ENCODE measurements around the gene LYSMD1.
"Not testable (repeated sequence)": the region's sequence is repeated elsewhere in the genome, so short reads cannot be mapped to it uniquely, and the experiment has no call there.

LYSMD1 gene, protein sequence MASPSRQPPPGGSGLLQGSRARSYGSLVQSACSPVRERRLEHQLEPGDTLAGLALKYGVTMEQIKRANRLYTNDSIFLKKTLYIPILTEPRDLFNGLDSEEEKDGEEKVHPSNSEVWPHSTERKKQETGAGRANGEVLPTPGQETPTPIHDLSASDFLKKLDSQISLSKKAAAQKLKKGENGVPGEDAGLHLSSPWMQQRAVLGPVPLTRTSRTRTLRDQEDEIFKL
- 0.33 to 2.4 (median 1.3) reads per million in 17 experiments for total RNA-seq

DNA sequence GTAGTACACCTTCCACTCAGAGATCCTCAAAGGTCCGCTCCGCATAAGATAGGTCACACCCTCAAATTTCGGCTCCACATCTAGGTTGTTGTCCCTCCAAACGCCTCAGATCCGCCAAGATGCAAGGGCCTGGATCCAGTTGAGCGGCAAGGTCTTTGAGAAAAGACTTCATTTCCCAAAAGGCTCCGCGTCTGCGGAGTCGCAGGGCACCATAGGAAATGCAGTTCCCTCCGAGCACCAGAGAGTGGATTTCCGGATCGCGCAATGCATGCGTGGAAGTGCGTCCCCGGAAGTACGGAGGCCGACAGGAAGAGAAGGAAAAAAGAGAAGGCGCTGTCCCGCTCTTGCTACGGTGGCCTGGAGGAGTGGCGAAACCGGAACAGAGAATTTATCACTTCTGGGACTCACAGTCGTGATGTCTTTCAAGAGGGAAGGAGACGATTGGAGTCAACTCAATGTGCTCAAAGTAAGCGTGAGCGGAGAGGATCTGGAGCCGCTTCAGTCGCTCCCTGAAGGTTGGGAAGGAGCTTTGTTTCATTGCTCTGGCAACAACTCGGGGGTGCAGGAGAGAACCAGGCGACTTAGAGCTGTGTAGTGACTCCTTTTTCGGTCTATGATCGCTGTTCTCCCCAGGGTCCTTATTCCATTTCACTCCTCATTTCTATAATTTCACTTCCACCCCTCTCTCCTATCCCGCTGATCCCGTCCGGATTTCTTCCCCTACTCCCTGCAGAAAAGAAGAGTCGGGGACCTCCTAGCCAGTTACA is at the start of gene LYSMD1, which contains the start of gene SCNM1:
Gene LYSMD1 (minus strand): TSS at position 165 of the 767 bp plus-strand sequence. CDS start 644 bp downstream, outside the sequence.
Gene SCNM1 (plus strand): TSS at position 407 of the 767 bp plus-strand sequence. CDS start 9 bp downstream, at position 416.
- peak; percentile 98 to 99 (median 98) for DNase-seq

DNA sequence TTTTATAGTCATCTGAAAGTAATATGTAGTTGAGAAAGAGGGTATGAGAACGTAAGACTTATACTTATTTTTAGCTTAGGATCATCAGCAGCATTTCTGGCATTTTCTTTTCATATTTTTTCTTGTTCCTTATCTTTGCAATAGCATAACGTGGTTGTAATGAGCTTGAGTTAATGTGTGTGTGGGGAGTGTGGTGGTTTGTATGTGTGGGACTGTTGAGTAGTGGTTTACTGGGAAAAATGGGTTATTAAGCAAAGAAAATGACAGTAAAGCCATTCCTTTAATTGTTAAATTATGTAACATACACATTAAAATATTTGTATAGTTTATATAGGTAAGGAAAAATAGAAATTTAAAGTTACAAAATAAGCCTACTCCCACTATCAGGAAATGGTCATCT is 47.9 kb upstream of the LYSMD1 start:
- no peak for DNase-seq

DNA sequence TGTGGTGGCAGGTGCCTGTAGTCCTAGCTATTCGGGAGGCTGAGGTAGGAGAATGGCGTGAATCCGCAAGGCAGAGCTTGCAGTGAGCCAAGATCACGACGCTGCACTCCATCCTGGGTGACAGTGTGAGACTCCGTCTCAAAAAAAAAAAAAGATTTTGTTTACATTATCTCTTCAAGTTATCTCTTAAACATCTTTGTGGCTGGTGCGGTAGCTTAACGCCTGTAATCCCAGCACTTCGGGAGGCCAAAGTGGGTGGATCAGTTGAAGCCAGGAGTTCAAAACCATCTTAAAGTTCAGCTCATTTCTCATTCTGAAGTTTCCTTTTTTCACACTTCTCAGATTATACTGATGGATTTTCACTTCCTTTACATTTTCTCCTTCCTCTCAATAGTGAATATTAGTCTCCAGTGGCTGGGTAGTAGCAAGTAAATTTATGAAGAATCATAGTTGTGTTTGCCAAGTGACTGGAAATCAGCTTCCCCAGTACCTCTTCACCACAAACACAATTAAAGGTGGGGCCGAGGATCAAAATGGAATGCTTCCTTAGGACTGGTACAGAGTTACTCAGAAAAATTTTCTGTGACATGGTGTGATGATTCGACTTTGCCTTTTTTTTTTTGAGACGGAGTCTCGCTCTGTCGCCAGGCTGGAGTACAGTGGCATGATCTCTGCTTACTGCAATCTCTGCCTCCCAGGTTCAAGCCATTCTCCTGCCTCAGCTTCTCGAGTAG is 46.4 kb upstream of the LYSMD1 start:
- DNase-seq: no peak

DNA sequence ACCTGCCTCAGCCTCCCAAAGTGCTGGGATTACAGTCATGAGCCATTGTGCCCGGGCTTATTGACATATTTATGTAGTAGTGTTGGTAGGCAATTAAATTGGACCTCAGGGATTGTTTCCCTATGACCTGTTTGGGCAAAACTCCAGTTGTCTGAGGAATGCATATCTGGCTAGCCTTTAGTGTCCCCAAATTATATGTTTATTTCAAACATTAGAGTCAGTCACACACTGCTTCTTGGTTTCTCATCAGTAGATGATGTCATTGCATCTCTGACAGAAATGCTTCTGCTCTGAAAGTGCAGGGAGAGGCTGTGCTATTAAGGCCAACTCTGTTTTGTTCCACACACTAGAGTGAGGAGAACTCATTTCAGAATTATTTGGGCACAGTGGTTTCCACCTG is 45.1 kb upstream of the LYSMD1 start:
- DNase-seq: no peak

DNA sequence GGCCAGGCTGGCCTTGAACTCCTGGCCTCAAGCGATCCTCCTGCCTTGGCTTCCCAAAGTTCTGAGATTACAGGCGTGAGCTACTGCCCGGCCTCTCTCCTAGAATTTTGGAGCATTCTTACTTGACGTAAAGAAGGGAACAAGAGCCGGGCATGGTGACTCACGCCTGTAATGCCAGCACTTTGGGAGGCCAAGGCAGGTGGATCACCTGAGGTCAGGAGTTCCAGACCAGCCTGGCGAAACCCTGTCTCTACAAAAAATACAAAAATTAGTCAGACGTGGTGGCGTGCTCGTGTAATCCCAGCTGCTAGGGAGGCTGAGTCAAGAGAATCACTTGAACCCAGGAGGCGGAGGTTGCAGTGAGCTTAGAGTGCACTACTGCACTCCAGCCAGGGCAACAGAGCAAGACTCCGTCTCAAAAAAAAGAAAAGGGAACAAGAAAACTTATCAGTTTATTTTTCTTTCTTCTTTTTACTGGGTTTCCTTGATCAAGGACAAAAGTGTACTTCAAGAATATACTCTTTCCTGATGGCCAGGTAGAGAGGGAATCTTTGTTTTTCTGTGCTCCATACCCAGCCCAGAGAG is 39.8 kb upstream of the LYSMD1 start:
- not testable (repeated sequence) for DNase-seq

DNA sequence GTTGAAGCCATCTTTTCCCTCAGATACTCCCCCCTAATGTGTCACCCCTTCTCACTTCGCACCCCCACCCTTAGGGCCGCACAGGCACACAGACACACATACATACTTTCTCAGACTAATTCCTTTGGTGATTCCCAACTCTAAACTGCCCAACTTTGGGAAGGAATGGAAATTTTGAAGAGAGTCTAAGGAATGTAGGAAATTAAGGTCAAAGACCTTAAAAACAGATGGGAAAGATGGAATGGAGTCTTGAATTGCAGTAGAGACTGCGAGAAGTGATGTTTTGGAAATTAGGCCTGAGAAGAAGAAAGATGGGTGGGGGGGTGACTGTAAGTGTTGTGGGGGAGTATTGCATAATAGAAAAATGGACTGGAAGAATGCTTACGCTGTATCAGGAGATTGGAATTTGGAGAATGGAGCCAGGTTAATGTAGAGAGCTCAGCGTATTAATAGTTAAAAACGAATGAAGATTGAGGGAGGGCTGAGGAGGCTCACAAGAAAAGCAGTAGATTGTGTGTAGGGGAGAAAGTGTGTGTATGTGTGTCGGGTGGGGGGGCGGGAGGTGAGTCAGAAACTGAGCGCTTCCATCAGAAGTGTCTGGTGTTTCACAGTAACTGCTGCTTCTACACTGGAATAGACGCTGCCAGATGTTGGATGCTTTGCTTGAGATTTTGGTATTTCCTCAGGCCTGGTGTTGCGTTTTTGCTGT is 34.3 kb upstream of the LYSMD1 start:
- DNase-seq: peak; percentile 15 to 48 (median 30)

DNA sequence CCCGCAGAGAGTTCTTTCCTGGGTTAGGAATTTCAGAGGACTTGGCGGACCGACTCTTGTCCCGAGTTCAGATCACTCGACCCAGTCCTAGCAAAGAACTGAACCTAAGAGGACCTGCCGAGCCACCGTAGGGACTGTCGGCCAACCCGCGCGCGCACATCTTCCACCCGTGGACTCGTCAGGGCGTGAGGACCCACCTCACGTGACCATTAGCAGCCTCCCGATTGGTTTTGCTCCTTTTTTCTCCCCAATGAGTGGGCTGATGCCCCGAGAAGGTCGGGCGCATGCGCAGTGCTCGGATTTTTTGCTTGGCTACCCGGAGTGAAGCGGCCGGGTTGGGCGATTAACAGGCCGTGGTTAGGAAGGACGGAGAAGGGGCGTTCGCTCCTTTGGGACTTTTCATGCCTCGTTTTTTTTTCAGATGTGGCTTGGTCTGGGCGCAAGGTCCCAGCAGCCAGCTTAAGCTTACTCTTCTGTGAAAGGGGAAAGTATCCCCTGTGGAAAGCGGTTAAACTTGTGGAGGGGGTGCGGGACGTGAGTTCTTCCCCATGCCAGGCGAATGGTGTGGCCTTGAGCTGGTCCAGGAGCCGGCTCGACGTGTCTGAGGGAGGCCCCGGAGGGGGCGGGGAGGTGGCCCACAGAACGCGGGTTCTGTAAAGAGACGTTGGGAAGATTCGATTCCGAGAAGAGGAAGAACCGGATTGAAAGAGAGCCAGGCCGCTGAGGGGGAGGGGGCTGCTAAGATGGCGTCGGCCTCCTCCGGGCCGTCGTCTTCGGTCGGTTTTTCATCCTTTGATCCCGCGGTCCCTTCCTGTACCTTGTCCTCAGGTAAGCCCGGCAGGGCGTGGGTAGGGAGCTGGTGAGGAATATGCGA is 32.8 kb upstream of the LYSMD1 start, which contains the start of gene PIP5K1A:
Gene PIP5K1A (plus strand): TSS at position 299 of the 874 bp plus-strand sequence. CDS start 445 bp downstream, at position 744.
- peak; percentile 100 for DNase-seq

DNA sequence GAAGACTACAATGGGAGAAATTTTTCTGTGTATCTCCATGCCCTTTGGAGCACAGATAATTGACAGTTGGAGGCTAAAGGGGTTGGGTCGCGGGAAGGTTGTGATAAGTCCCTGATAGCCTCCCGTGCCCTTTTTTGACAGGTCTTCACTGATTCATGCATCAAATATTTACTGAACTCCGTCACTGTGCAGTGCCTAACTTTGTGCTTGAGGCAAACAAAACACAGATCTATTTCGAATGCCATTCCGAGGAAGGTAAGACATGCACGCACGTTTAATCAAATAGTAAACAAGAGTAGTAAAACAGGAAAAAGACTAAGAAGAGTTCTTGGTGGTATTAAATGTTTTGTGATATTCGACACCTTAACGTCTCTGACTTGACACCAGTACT is 32.2 kb upstream of the LYSMD1 start:
- no peak for DNase-seq

DNA sequence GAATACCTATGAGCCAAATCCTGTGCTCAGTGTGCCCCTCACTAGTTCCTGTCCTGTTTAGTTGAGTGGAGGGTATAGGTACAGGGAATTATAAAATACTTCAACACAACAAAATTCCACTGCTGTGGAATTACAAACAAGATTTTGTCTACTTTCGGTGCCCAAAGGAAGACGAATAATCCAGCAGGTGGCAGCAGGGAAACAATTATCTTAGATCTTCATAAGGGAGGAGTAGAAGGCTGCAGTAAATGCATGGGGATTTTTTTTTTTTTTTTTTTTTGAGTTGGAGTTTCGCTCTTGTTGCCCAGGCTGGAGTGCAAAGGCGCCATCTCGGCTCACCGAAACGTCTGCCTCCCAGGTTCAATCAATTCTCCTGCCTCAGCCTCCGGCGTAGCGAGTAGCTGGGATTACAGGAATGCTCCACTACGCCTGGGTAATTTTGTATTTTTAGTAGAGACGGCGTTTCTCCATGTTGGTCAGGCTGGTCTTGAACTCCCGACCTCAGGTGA is 30.6 kb upstream of the LYSMD1 start:
- DNase-seq: peak; percentile 80 to 91 (median 85)

DNA sequence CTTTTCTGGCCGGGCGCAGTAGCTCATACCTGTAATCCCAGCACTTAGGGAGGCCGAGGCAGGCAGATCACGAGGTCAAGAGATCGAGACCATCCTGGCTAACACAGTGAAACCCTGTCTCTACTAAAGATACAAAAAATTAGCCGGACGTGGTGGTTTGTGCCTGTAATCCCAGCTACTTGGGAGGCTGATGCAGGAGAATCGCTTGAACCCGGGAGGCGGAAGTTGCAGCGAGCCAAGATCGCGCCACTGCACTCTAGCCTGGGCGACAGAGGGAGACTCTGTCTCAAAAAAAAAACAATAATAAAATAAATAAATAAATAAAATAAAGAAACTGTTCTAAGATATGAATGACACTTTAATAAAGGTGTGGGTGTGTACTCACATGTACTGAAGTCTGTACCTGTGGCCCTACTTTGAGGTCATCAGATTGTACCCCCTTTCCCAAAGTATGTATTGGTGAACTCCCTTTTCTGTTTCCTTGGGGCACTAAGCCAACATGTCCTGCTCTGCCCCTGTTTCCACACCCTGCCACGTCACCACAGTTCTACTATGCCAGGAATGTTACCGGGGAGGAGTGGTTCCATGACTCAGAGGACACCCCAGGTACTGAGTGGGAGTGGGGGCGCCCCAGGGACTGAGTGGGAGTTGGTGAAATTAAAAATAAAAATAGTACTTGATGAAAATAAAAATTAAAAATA is 29.3 kb upstream of the LYSMD1 start:
- DNase-seq: peak in 2 of 4 experiments; percentile 22 to 29

DNA sequence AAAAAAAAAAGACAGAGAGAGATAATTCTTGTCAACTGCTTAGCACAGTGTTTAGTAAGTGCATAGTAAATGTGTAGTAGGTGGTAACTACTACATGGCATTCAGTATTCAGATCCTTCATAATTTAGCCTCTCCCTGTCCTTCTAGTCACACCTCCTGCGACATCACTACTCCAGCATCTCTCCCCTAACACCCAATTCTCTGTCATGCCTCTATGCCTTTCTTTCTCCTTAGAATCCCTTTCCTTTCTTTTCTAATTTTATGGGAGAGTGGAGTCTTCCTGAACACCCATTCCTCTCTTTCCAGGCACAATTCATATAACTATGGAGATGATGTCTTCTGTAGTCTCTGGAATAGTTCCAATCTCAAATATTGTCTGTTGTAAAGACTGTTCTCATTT is 28.2 kb upstream of the LYSMD1 start:
- no peak for DNase-seq

DNA sequence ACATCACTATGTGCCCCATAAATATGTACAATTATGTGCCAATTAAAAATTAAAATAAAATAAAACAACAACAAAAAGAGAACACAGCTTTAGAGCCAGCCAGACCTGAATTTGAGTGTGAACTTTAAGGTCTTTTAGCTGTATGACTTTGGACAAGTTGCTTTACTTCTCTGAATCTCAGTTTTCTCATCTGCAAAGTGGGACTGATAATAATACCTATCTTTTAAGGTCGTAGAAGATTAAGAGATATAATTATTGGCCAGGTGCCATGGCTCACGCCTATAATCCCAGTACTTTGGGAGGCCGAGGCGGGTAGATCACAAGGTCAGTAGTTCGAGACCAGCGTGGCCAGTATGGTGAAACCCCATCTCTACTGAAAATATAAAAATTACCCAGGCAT is 27.6 kb upstream of the LYSMD1 start:
- no peak for DNase-seq

DNA sequence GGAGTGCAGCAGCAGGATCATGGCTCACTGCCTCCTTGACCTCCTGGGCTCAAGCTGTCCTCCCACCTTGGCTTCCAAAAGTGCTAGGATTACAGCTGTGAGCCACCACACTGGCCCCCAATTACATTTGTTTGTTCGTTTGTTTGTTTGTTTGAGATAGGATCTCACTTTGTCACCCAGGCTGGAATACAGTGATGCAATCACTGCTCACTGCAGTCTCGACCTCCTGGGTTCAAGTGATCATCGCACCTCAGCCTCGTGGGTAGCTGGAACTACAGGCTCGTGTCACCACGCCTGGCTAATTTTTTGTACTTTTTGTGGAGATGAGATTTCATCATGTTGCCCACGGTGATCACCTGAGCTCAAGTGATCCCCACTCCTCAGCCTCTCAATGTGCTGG is 26.3 kb upstream of the LYSMD1 start:
- DNase-seq: no peak

DNA sequence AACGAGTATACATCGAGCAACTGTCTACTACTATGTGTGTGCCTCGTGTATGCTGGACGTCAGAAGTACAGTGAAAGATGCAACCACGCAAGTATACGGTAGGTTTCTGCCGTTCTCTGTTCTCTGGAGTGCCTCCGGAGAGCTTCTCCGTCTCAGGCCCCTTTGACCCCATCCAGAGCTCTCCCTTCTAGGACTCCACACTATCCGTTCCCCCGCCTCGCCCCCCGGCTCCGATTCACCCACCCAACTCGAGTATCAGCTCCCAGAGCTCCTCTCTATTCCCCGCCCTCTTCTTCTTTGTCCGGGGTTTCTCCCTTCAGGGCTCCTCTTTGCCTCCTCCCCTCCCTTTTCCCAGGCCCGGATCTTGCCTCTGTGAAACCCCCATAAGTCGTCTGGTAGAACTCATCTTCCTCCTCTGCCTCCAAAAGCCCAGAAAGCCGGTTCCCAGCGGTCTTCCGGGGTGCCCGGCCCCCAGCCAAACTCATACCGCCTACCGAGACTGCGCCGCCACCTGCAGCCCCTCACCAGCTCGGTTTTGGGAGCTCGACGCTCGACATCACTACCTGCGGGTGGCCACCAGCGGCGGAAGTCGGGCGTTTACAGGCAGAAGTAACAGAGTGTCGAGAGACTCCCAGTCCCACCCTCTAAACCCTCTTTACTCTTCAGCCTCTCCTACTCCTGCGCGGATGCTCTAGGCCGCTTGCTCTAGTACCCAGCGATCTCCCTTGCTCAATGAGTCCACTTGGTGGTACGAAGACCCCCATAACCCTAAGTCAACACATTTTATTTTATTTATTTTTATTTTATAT is 24.1 kb upstream of the LYSMD1 start, which contains the start of gene VPS72:
Gene VPS72 (minus strand): TSS at position 561 of the 809 bp plus-strand sequence. CDS start 76 bp downstream, at position 485.
- DNase-seq: peak; percentile 81 to 90 (median 88)

DNA sequence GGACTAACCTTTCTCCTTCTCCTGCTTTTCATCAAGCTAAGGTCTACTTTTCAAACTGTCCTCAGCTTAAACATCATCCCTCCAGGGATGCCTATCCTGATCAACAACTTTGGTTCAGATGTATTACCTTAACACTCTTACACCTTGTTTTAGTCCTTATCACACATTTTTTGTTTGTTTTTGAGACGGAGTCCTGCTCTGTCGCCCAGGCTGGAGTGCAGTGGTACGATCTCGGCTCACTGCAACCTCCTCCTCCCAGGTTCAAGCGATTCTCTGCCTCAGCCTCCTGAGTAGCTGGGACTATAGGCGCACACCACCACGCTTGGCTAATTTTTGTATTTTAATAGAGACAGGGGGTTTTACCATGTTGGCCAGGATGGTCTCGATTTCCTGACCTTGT is 23.0 kb upstream of the LYSMD1 start:
- DNase-seq: not testable (repeated sequence)

DNA sequence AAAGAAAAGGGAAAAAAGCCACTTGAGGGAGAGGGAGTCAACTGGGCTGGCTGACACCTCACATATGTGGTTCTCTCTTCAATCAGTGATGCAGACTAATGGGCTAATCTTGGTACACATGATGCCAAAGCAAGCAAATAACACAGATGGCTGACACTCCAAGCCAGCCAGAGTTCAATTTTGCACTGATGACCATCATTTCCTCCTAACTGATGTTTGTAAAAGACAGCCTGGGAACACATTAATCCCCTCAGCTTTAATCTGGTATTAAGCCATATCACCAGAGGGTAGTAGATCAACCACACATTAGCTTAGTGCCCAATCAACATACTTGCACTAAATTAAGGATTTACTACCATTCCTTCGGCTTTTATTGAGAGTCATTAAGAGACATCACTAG is 21.5 kb upstream of the LYSMD1 start:
- DNase-seq: no peak

DNA sequence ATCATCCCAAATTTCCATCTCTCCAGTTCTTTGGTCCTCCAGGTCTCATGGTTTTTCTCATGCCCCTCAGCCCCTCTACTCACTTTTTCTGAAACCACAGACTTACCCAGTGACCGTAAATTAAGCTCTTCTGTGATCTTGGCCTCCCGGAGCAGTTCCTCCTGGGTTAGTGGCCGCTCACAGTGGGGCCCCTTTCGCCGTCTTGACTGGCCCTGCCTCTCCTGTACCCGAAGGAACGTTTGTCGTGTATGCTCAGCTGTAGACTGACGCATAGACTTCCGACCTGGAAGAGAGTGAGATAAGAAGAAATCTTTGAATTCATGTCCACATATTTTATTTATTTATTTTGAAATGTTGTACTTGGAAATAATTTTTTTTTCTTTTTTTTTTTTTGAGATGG is 18.5 kb upstream of the LYSMD1 start:
- no peak for DNase-seq

DNA sequence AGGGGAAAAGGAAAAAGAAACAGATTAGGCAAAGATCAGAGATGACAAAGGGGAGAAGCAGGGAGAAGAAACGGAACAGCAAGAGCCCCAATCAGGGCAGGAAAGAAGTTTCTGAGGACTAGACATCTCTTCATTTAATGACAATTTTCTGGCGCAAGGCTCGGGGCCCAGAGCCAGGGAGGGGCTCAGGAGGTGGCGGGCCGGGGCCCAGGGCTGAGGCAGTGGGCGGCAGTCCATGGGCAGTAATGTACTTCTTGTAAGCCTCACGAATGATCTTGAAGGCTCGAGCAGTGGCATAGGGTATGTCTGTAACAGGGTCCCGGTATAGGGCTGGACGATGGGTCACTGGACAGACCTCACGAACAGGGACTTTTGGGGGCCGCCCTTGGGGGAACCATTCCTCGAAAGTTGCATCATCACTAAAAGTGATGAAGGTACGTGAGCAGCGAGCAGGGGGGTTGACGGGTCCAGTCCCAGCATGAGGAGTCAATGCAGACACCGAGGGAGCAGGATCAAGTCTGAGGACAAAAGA is 10.9 kb upstream of the LYSMD1 start:
- no peak for DNase-seq

DNA sequence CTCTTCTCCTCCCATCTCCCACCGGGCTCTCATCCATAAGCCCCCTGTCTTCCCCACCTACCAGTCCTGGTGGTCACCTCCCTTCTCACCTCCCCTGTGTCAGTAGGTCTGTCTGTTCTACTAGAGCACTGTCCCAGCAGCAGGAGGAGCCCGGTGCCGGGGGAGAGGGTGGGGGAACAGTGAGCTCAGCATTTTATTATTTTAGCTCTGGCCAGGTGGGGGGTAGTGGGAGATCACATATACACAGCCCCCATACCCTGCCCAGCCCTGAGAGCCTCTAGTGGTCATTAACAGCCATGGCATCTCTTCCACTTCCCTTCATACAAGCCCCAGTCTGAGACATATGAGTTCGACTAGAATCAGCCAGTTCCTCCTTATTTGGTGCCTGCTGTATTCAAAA is 10.2 kb upstream of the LYSMD1 start, which contains the start of gene TMOD4:
Gene TMOD4 (minus strand): TSS at position 119 of the 400 bp plus-strand sequence. CDS start 1,106 bp downstream, outside the sequence.
- DNase-seq: peak in 3 of 4 experiments; percentile 47 to 67 (median 56)
